RWPE1 (cell line): ENCODE data around the gene SRSF9.

ENCODE experiments used
- CTCF ChIA-PET: fragments of 350-600 bp; sonication (Branson Sonifier 250); formaldehyde crosslinking; extraction: SDS; loops from one replicate; lab custom pipeline; 2021; lab: Yijun Ruan, JAX
- POLR2A ChIA-PET: fragments of 400-600 bp; formaldehyde crosslinking; extraction: SDS; loops from one replicate; lab custom pipeline; 2020; ENCODE audit warnings: antibody characterized with exemption; ENCODE audit not compliant: low non-redundant PET; lab: Yijun Ruan, JAX
- DNase-seq: peaks from one replicate; pipeline ENCODE4 v3.0.0; 2012; ENCODE audit warnings: low spot score
- H3K27ac ChIP-seq: fragments of 450-650 bp; 2 replicates; pipeline ENCODE4 v1.5.1; 2017
- CTCF ChIP-seq: fragments of 450-650 bp; conservative IDR thresholded peaks from 2 replicates; pipeline ENCODE4 v1.5.1; 2017; ENCODE audit warnings: low read depth, mild to moderate bottlenecking

Gene SRSF9

GRCh38 chr12:120417917-120418580, 51.5 kb downstream of the SRSF9 start:
- H3K27ac ChIP-seq: no peak overlapping the region
- no peak for DNase-seq
- TF ChIP-seq CTCF: no peak
- ChIA-PET CTCF (interaction anchor here (0.6 to 1.5 kb wide), 2 partner anchors 10 to 12 kb away, joined by 4 to 5 read pairs; no protein-coding TSS in a partner anchor), POLR2A (no interaction called here)

- no peak overlapping the region for H3K27ac ChIP-seq
- no peak for TF ChIP-seq CTCF
- DNase-seq: no peak
- CTCF ChIA-PET: interaction anchor here (0.6 kb wide), 2 partner anchors 37 to 636 kb away, joined by 3 read pairs; no protein-coding TSS in a partner anchor
- POLR2A ChIA-PET: interaction anchor here (0.5 kb wide), 1 partner anchor 32 kb away, joined by 6 read pairs; no protein-coding TSS in a partner anchor
Measured at GRCh38 chr12:120416490-120417216, 52.9 kb downstream of the SRSF9 start.

- no peak overlapping the region for H3K27ac ChIP-seq
- TF ChIP-seq CTCF: no peak
- CTCF ChIA-PET: no interaction called here
- DNase-seq: no peak
- POLR2A ChIA-PET: no interaction called here
Measured at GRCh38 chr12:120413901-120414695, 55.5 kb downstream of the SRSF9 start.

DNA sequence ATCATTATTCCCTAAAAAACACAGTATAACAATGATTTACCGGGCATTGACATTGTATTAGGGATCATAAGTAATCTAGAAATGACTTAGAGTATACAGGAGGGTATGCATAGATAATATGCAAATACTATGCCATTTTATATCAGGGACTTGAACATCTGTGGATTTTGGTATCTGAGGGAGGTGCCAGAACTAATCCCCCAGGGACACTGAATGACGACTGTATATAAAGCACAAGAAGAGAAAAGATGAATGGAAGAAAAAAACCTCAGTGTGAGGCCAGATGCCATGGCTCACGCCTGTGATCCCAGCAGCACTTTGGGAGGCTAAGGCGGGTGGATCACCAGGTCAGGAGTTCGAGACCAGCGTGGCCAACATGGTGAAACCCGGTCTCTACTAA, 57.1 kb downstream of the SRSF9 start:
- H3K27ac ChIP-seq: no peak overlapping the region
- ChIA-PET CTCF (interaction anchor here (0.6 kb wide), 1 partner anchor 24 kb away, joined by 3 read pairs; no protein-coding TSS in a partner anchor), POLR2A (no interaction called here)
- no peak for TF ChIP-seq CTCF
- no peak for DNase-seq
